ENCODE data around the gene PIANP.
"Not testable (repeated sequence)": the region's sequence is repeated elsewhere in the genome, so short reads cannot be mapped to it uniquely, and the experiment has no call there.

Gene PIANP

GRCh38 chr12:6700646-6701051 lies at the start of gene PIANP:
Gene PIANP, minus strand, starts transcription at chr12:6700815. Its CDS starts 2,754 bp downstream, at chr12:6698061.
- H3K27ac ChIP-seq: no peak within 1 kb of the TSS
- TF ChIP-seq, protein P1, sequence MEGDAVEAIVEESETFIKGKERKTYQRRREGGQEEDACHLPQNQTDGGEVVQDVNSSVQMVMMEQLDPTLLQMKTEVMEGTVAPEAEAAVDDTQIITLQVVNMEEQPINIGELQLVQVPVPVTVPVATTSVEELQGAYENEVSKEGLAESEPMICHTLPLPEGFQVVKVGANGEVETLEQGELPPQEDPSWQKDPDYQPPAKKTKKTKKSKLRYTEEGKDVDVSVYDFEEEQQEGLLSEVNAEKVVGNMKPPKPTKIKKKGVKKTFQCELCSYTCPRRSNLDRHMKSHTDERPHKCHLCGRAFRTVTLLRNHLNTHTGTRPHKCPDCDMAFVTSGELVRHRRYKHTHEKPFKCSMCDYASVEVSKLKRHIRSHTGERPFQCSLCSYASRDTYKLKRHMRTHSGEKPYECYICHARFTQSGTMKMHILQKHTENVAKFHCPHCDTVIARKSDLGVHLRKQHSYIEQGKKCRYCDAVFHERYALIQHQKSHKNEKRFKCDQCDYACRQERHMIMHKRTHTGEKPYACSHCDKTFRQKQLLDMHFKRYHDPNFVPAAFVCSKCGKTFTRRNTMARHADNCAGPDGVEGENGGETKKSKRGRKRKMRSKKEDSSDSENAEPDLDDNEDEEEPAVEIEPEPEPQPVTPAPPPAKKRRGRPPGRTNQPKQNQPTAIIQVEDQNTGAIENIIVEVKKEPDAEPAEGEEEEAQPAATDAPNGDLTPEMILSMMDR (conservative IDR thresholded peaks at IDR 0.05): no peak
- no peak for TF ChIP-seq ZFX (IDR thresholded peaks at IDR 0.05)

GRCh38 chr12:6748761-6749160 lies 48.1 kb upstream of the PIANP start:
- no peak overlapping the region for H3K27ac ChIP-seq
- no peak for TF ChIP-seq ZFX (IDR thresholded peaks at IDR 0.05)
- TF ChIP-seq, protein P1 (conservative IDR thresholded peaks at IDR 0.05): no peak

DNA sequence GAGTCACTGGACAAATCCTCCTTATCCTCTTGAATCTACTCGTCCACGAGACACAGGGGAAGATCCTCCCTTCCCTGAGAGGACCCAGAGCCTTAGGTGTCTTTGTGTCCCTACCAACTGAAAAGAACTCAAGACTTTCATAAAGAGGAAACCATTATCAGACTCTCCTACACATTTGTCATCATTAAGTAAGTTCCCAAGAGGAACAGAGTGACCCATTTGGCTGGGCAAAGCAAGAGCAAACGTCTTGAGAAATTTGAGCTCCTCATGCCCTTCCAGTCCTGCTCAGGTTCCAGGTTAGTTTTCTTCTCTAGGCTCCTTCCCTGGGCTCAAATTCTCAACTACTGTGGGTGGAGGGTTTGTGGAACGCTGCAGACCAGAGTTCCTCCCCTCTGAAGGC lies 46.6 kb upstream of the PIANP start:
- TF ChIP-seq, protein P1 (conservative IDR thresholded peaks at IDR 0.05): no peak
- no peak for TF ChIP-seq ZFX (IDR thresholded peaks at IDR 0.05)
- H3K27ac ChIP-seq: no peak overlapping the region

DNA sequence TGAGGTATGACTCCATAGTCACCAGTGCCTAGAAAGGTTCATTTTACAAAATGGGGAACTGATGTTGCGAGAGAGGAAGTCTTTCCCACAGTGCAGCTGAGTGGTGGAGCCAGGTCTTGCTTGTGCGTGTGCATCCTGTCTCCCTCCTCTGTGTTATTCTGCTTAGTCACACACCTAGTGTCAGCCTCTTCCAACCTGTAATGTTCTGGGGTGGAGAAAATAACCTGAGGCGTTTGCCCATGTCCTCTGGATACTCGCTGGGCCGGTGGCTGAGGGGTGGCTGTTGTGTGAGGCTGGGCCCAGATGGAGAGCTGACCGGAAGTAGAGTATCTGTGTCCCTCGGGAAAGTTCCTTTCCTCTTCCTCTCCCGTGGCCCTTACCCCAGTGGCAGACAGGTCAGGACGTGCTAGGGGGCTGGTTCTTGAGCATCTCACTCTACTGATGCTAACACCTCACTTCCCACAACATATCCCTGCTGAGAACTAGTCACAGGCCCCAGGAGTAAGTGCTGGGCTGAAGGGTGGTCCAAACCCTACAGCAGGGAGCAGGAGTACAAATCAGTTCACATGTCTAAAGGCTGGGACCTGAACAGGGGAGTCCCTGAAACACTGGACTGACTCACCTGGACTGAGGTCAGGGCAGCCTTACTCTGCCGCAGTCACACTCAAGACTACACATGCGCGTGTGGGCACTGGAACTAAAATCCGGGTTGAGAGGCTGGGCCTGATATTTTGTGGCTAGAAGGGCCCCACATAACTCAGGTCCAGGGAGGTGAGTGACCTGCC lies 45.3 kb upstream of the PIANP start:
- no peak overlapping the region for H3K27ac ChIP-seq
- no peak for TF ChIP-seq ZFX (IDR thresholded peaks at IDR 0.05)
- TF ChIP-seq, protein P1 (conservative IDR thresholded peaks at IDR 0.05): no peak

DNA sequence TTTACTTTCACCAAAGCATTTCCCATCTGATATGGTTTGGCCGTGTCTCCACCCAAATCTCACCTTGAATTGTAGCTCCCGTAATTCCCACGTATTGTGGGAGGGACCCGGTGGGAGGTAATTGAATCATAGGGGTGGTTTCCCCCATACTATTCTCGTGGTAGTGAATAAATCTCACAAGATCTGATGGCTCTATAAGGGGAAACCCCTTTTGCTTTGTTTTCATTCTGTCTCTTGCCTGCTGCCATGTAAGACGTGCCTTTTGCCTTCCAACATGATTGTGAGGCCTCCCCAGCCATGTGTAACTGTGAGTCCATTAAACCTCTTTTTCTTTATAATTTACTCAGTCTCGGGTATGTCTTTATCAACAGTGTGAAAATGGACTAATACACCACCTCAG lies 42.7 kb upstream of the PIANP start:
- not testable (repeated sequence) for H3K27ac ChIP-seq

DNA sequence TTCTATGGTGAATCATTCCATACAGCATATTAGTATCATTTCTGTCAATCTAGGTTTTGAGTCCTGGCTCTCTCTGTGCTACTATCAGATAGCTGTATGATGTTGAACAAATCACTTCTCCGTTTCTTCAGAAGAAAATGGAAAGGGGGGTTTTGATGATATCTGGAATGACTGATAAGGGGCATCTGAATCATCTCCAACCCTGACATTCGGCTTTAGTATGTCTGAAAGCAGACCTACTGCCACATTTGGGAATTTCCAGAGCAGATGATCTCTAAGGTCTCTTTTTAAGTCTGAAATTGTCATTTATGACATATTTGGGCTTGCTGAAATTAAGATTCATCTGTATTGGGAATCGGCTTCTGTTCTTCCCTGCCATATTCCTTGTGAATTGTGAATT lies 42.2 kb upstream of the PIANP start:
- no peak for TF ChIP-seq ZFX (IDR thresholded peaks at IDR 0.05)
- TF ChIP-seq, protein P1 (conservative IDR thresholded peaks at IDR 0.05): no peak
- no peak overlapping the region for H3K27ac ChIP-seq

- not testable (repeated sequence) for H3K27ac ChIP-seq
These were observed 41.5 kb upstream of the PIANP start for GRCh38 chr12:6742080-6742479.

GRCh38 chr12:6736754-6737153 lies 36.1 kb upstream of the PIANP start:
- H3K27ac ChIP-seq: no peak overlapping the region; the same call in 1 of the 2 replicates
- TF ChIP-seq ZFX (IDR thresholded peaks at IDR 0.05): no peak
- TF ChIP-seq, protein P1 (conservative IDR thresholded peaks at IDR 0.05): no peak
